Activated CD4-positive, alpha-beta memory T cell treated with anti-CD3 and anti-CD28 coated beads for 36 hours (primary cell): ENCODE measurements around the gene F8A3. TPM values are rescaled to one million over a fixed set of nuclear protein-coding genes. Genes with fewer than 3 reads are reported as not detected.
"Not testable (repeated sequence)": the region's sequence is repeated elsewhere in the genome, so short reads cannot be mapped to it uniquely, and the experiment has no call there.

Experiments
- CTCF ChIA-PET: fragments of 350-600 bp; sonication (Branson Sonifier 250); formaldehyde crosslinking; loops from one replicate; lab custom pipeline; 2021; ENCODE audit warnings: antibody characterized with exemption, inconsistent platforms; lab: Charles Lee
- POLR2A ChIA-PET: fragments of 350-600 bp; sonication (Branson Sonifier 250); formaldehyde crosslinking; loops from one replicate; lab custom pipeline; 2021; ENCODE audit warnings: antibody characterized with exemption; lab: Charles Lee
- DNase-seq: peaks from one replicate; pipeline ENCODE4 v3.0.0-alpha.2; 2020
- H3K27ac Mint-ChIP-seq: one replicate; pipeline ENCODE4 v1.8.0; 2021; ENCODE audit warnings: mixed read lengths
- H3K27me3 Mint-ChIP-seq: one replicate; pipeline ENCODE4 v1.8.0; 2021; ENCODE audit warnings: mixed read lengths
- H3K36me3 Mint-ChIP-seq: one replicate; pipeline ENCODE4 v1.8.0; 2021; ENCODE audit warnings: mixed read lengths
- H3K4me1 Mint-ChIP-seq: one replicate; pipeline ENCODE4 v1.8.0; 2021; ENCODE audit warnings: low read depth, mixed read lengths
- H3K4me3 Mint-ChIP-seq: one replicate; pipeline ENCODE4 v1.8.0; 2021; ENCODE audit warnings: mild to moderate bottlenecking, mixed read lengths
- H3K9me3 Mint-ChIP-seq: one replicate; pipeline ENCODE4 v1.8.0; 2021; ENCODE audit warnings: mixed read lengths
- intact Hi-C: fragments of 100-400 bp; cut with micrococcal nuclease; formaldehyde crosslinking; loops from one replicate; pipeline ENCODE4 v1.15.1; 2023
- total RNA-seq, 2 experiments: library from RNA; stranded (reverse); gene quantifications; one replicate each; pipeline ENCODE4 v1.2.3, GENCODE V29; 2021

F8A3 gene
- under 1 TPM; 0.24 to 0.27 TPM for total RNA-seq

- DNase-seq, H3K4me1 Mint-ChIP-seq, H3K36me3 Mint-ChIP-seq, POLR2A ChIA-PET, H3K9me3 Mint-ChIP-seq, intact Hi-C loops, H3K27ac Mint-ChIP-seq, H3K27me3 Mint-ChIP-seq, CTCF ChIA-PET, H3K4me3 Mint-ChIP-seq: not testable (repeated sequence)
Observed at GRCh38 chrX:155458471-155458870, at the start of gene F8A3. F8A3 (minus strand) TSS chrX:155458620; CDS start chrX:155458600, 20 bp downstream.

- intact Hi-C loops: no loop called here
- Mint-ChIP-seq H3K36me3 (peaks cover 10% of the 10 kb centered on the region), H3K4me1 (no peaks in the 10 kb centered on the region), H3K27ac (no peak overlapping the region), H3K9me3 (no peaks in the 10 kb centered on the region), H3K4me3 (no peak overlapping the region), H3K27me3 (no peaks in the 10 kb centered on the region)
- DNase-seq: no peak
- ChIA-PET CTCF (no interaction called here), POLR2A (no interaction called here)
Observed at GRCh38 chrX:155505296-155505695, 46.9 kb upstream of the F8A3 start.

- H3K27me3 Mint-ChIP-seq, H3K36me3 Mint-ChIP-seq, H3K9me3 Mint-ChIP-seq, POLR2A ChIA-PET, H3K4me3 Mint-ChIP-seq, DNase-seq, CTCF ChIA-PET, H3K27ac Mint-ChIP-seq, H3K4me1 Mint-ChIP-seq, intact Hi-C loops: not testable (repeated sequence)
Observed at GRCh38 chrX:155495134-155495533, 36.7 kb upstream of the F8A3 start.

- intact Hi-C loops, POLR2A ChIA-PET, CTCF ChIA-PET, H3K27ac Mint-ChIP-seq, DNase-seq, H3K4me1 Mint-ChIP-seq, H3K9me3 Mint-ChIP-seq, H3K36me3 Mint-ChIP-seq, H3K27me3 Mint-ChIP-seq, H3K4me3 Mint-ChIP-seq: not testable (repeated sequence)
Observed at GRCh38 chrX:155491421-155491820, 33.0 kb upstream of the F8A3 start.

- H3K36me3 Mint-ChIP-seq, POLR2A ChIA-PET, H3K9me3 Mint-ChIP-seq, H3K4me1 Mint-ChIP-seq, H3K27me3 Mint-ChIP-seq, DNase-seq, CTCF ChIA-PET, intact Hi-C loops, H3K27ac Mint-ChIP-seq, H3K4me3 Mint-ChIP-seq: not testable (repeated sequence)
Observed at GRCh38 chrX:155477136-155477535, 18.7 kb upstream of the F8A3 start.

GRCh38 chrX:155466269-155466938, 8.0 kb upstream of the F8A3 start:
- H3K9me3 Mint-ChIP-seq, H3K27me3 Mint-ChIP-seq, H3K27ac Mint-ChIP-seq, DNase-seq, intact Hi-C loops, POLR2A ChIA-PET, H3K36me3 Mint-ChIP-seq, H3K4me1 Mint-ChIP-seq, H3K4me3 Mint-ChIP-seq, CTCF ChIA-PET: not testable (repeated sequence)

- H3K27ac Mint-ChIP-seq, H3K36me3 Mint-ChIP-seq, POLR2A ChIA-PET, H3K9me3 Mint-ChIP-seq, H3K4me3 Mint-ChIP-seq, DNase-seq, CTCF ChIA-PET, H3K4me1 Mint-ChIP-seq, H3K27me3 Mint-ChIP-seq, intact Hi-C loops: not testable (repeated sequence)
Observed at GRCh38 chrX:155460501-155460900, 2.1 kb upstream of the F8A3 start.

- DNase-seq, H3K4me3 Mint-ChIP-seq, H3K4me1 Mint-ChIP-seq, intact Hi-C loops, POLR2A ChIA-PET, H3K27me3 Mint-ChIP-seq, H3K9me3 Mint-ChIP-seq, H3K27ac Mint-ChIP-seq, CTCF ChIA-PET, H3K36me3 Mint-ChIP-seq: not testable (repeated sequence)
Observed at GRCh38 chrX:155457761-155458447, 516 bp downstream of the F8A3 start.

GRCh38 chrX:155441097-155441496, 17.3 kb downstream of the F8A3 start:
- DNase-seq: no peak
- intact Hi-C loops: no loop called here
- H3K27me3 Mint-ChIP-seq: no peaks in the 10 kb centered on the region
- no peak overlapping the region for H3K4me3 Mint-ChIP-seq
- ChIA-PET POLR2A (no interaction called here), CTCF (no interaction called here)
- peaks cover 23% of the 10 kb centered on the region for H3K9me3 Mint-ChIP-seq
- no peak overlapping the region for H3K27ac Mint-ChIP-seq
- H3K4me1 Mint-ChIP-seq: no peaks in the 10 kb centered on the region
- H3K36me3 Mint-ChIP-seq: peaks cover 15% of the 10 kb centered on the region

- Mint-ChIP-seq H3K4me3 (no peak overlapping the region), H3K27ac (no peak overlapping the region), H3K36me3 (peaks cover 6% of the 10 kb centered on the region), H3K4me1 (no peaks in the 10 kb centered on the region), H3K9me3 (peaks cover 6% of the 10 kb centered on the region), H3K27me3 (no peaks in the 10 kb centered on the region)
- POLR2A ChIA-PET: no interaction called here
- no peak for DNase-seq
- CTCF ChIA-PET: no interaction called here
- intact Hi-C loops: no loop called here
Observed at GRCh38 chrX:155435744-155436112, 22.7 kb downstream of the F8A3 start.

GRCh38 chrX:155434906-155435743, 23.3 kb downstream of the F8A3 start:
- Mint-ChIP-seq H3K36me3 (peaks cover 2% of the 10 kb centered on the region), H3K27ac (no peak overlapping the region), H3K27me3 (no peaks in the 10 kb centered on the region), H3K9me3 (peaks cover under 1% of the 10 kb centered on the region), H3K4me3 (no peak overlapping the region), H3K4me1 (no peaks in the 10 kb centered on the region)
- DNase-seq: no peak
- ChIA-PET CTCF (no interaction called here), POLR2A (no interaction called here)
- intact Hi-C loops: no loop called here

- H3K27ac Mint-ChIP-seq: no peak overlapping the region
Observed at GRCh38 chrX:155417769-155418168, 40.7 kb downstream of the F8A3 start.

More at GRCh38 chrX:155417769-155418168, 40.7 kb downstream of the F8A3 start:
- Mint-ChIP-seq H3K4me3 (no peak overlapping the region), H3K4me1 (peaks cover 2% of the 10 kb centered on the region), H3K9me3 (no peaks in the 10 kb centered on the region), H3K36me3 (no peaks in the 10 kb centered on the region), H3K27me3 (no peaks in the 10 kb centered on the region)
- no peak for DNase-seq
- POLR2A ChIA-PET: no interaction called here
- CTCF ChIA-PET: no interaction called here
- intact Hi-C loops: no loop called here
